ENCODE results near the gene MPP1.

The MPP1 gene

DNA sequence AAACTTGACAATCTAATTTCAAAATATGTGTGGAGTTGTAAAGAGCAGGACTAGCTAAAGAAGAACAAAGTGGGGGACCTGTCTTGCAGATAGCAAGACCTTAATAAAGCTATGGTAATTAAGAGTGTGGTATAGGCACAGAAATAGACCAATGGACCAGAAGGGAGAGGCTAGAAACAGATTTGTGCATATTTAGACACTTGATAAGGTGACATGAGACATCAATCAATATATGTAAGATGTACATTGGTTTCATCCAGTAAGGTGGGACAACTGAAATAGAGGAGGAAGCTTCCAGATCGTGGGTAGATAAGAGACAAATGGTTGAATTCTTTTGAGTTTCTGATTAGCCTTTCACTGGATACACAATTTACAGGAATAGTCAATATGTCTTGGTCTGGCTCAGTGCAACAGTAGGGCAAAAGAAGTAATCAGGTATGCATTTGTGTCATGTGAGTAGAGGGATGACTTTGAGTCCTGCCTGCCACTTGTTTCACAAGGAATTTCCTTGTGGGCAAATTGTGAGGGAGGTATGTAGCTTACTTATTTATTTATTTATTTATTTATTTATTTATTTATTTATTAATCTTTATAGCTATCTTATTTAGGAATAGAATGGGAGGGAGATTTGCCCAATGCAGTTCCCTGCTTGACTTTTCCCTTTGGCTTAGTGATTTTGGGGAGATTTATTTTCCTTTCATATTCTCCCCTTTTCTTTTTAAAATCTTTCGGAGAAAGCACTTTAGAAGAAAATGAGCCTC lies 7.2 kb upstream of the MPP1 start:
- no peak for DNase-seq (ENCODE audit: low read depth)

DNA sequence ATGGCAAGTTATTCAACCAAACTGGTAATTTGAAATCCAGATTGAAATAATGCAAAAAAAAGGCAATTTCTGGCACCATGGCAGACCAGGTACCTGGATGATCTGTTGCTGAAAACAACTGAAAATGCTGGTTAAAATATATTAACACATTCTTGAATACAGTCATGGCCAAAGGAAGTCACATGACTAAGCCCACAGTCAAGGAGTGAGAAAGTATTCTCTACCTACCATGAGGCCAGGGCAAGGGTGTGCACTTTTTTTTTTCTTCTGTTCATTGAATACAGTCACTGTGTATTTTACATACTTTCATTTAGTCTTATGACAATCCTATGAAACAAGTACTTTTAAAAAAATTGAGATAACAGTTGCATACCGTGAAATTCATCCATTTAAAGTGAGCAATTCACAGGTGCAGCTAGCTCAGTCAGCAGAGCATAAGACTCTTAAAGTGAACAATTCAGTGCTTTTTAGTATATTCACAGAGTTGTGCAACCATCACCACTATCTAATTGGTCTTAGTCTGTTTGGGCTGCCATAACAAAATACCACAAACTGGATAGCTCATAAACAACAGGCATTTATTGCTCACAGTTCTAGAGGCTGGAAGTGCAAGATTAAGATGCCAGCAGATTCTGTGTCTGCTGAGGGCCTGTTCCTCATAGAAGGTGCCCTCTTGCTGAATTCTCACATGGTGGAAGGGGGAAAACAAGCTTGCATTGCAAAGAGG lies 4.8 kb upstream of the MPP1 start:
- DNase-seq (ENCODE audit: low read depth), result no peak

DNA sequence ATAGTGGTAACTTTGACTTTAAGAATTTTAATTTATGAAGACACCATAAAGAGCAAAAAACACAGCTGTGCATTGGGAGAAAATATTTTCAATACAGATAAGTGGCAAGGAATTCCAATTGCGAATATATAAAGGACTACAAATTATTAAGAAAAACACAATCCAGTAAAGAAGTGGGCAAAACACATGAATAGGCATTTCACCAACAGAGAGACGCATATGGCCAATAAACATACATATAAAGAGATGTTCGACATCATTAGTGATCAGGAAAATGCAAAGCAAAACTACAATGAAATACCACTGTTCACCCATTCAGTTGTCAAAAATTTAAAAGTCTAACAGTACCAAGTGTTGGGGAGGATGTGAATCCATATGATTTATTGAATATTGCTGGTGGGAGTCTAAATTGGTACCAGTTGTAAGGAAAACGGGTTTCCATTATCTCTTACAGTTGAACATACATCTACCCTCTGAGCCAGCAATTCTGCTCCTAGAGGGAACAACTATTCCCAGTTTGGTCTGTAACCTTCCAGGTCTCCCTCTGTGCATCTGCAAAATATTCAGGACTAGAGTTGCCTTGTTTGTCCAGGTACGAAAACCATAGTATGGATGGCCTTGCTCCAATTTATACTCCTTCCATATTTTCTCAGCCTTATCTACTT lies 1.7 kb upstream of the MPP1 start:
- no peak for DNase-seq (ENCODE audit: low read depth)

DNA sequence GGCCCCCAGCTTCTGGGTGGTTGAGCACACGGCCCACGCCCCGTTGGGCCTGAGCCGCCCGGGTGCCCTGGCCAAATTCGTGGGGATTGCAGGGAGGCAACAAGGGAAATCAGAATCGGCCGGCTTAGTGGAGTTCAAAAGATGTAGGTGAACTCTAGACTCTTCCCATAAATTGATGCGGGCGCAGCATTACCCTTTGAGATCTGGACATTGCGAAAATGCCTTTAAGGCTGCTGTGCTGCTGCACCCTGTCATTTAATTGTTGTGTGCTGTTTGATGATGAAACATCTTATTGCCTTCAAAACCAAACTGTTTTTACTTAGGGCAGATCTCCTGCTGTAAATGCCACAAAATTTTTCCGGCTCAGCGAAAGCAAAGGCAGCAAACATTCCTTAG lies 409 bp upstream of the MPP1 start:
- DNase-seq (ENCODE audit: low read depth), result no peak

DNA sequence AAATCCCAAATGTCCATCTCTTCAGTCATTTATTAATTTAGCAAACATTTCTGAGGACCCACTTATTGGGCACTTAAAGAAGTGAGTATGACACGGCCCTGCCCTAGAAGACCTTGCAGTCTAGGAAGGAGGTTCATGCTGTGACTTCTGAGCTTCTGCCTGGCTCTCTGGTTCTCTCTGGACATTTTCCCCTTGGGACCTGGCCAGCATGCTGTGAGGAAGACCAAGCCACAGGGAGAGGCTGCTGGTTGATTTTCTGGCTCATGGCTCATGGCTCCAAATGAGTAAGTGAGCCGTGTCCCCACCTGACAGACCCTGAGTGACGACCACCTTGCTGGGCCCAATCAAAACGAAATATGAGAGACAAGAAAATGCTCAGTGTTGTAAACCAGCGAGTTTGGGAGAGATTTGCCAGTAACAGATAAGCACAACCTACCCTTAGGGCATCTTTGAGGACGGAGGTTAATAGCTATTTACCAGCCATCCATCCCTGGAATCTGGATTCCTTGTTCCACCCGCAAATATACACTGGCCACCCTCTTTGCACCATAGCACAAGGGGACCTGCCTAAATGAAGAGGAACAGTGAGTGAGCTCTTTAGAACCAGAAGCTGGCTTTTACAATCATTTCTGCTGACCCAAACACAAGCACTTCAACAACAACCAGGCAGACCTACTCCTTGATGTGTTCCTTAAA lies 876 bp downstream of the MPP1 start:
- no peak for DNase-seq (ENCODE audit: low read depth)

DNA sequence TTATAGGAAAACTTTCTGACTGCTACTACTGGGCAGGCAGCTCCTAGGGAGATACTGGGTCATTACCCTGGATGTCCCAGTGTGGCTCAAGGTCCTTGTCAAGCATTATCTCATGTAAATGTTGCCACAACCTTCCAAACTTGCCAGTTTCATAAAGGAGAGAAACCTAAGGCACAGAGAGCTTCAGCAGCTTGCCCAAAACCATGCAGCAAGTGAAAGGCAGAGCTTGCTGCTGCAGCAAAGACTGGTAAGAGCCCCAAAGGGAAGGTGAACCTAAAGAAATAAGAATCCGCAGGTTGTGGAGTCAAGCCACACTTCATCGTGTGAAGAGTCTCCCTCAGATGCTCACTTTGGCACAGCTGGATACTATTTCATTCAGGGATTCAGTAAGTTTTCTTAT lies 2.3 kb downstream of the MPP1 start:
- no peak for DNase-seq (ENCODE audit: low read depth)

DNA sequence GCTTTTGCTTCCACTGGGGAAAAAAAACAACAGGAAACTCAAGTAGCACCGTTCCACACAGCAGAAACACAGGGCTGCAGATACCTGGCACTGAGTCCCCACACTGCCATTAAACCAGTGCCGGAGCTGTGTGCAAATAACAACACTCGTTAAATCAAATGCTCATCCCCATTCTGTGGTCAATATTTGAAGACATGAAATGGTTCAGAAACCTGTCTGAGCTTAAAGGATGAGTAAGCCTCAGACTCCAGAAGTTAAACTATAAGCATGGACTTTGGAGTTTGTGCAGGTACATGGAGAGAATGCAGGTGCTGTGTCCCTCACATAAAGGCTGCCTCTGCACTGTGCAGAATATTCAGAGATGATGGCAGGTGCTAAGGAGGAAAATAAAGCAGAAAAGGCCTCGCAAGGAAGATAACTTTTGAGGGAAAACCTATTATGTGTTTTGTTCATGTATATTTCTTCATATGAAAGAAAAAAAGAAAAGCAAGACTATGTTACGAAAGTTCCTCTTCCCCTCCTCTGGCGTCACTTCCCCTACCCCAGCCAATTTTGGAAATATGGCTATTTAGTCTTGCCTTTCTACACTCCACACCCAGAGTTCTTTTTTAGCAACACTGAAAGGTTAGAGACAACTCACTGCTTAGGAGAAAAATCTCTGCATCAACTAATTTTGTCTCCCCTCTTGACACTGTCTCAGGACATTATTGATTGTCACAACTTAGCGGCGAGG lies 4.6 kb downstream of the MPP1 start:
- DNase-seq (ENCODE audit: low read depth), result no peak

DNA sequence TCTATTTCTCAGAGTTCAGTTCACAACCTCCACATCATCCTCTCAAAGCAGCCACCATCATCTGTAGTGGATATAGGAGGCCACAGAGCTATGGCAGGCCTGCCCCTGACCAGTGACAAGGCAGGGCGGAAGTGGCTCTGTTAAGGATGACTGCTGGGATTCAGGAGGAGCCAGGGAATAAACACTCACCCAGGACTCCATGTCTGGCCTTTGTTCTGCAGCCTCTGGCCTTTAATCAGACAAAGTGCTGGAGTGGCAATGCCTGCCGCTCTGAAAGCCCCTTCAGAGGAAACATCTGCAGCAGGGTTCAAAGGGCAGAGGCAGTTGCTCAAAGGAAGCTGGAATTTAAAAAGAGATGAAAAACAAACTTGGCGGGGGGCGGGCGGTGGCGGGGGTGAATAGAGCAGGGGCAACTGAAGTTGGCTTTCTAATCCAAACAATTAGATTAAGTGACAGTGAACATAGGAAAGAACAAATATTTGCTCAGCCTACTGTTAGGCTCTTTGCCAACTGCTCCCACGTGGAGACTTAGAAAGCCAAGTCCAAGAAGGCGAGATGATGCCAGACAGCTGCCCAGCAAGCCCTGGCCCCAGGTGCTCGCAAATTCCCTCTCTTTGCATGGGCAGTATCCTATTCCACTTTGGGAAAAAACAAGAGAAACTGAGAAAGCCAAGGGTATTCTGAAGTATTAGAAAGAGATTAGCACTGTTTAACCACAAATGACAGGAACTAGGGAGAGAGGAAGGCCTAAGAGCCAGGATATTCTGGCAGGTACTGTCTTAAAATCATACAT lies 5.5 kb downstream of the MPP1 start:
- DNase-seq (ENCODE audit: low read depth), result no peak

DNA sequence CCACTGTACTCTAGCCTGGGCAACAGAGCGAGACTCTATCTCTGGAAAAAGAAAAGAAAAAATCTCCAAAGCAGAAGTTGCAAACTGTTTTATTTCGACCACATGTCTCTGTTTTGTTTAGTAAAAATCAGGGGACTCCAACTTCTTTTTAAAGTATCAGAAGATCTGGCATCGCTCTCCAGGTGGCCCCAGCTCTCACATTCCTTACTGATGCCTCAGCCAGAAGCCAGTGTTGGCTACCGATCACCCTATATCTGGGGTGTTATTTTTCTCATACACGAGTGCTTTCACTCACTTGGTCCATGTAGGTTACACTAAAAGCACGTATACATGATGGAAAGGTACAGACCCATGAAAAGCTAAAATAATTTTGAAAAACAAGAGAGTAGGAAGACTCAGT lies 8.3 kb downstream of the MPP1 start:
- DNase-seq (ENCODE audit: low read depth), result no peak

DNA sequence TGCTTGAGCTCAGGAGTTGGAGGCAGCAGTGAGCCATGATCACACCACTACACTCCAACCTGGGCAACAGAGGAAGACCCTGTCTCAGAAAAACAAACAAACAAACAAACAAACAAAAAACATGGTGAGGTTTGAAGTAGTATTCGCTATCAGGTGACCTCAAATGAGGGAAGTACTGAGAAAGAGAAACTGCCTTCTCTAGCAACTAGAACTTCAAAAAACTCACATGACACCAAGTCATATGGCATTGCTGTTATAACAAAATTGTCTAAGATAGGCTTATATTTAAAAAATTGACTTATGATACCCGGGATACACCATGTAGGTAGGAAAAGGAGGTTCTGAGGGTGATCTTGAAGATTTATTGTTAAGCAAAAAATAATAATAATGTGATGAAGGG lies 10.3 kb downstream of the MPP1 start:
- no peak for DNase-seq (ENCODE audit: low read depth)

DNA sequence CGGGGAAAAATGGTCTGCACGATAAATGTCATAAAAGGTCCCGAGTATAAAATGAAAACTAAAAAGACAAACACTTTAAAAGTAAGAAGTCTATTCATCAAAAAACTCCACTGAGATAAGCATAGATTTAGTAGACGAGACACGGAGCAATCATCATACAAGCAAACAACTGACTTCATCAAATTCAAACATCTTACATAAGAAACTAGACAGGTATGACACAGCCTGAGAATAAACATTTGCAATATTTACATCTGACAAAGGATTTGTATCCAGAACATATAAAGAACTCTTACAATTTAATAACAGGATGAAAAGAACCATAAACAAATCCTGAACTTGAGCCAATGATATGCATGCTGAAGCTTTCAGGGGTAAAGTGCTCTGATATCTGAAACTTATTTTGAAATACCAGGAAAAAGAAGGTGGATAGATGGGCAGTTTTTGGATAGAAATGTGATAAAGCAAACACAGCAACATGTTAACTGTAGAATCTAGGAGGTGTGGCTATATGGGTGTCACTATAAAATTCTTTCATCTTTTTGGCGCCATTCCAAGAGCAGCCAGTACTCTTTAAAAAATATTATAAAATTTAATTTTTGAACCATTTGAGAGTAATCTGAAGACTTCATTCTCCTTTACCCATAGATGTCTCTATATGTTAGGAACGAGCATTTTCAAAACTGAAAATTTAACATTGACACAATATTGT lies 12.0 kb downstream of the MPP1 start:
- DNase-seq (ENCODE audit: low read depth), result no peak

DNA sequence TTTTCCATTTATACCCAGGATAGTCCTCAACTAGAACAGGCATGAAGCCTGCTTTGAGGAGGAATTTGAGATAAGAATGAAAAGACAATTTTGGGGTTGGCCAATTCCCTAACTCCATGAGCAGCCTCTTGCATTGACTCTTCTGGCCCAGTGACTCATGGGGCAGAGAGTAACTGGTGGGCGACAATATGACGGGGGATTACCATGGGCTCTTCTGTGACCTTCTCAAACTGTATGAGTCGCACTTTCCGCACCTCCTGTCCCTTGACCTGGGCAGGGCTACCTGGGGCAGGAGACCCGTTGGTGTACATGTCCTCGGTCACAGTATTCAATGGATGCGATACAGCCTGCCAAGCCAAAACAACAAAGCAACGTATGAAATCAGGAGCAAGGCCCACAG lies 13.3 kb downstream of the MPP1 start:
- DNase-seq (ENCODE audit: low read depth), result no peak

DNA sequence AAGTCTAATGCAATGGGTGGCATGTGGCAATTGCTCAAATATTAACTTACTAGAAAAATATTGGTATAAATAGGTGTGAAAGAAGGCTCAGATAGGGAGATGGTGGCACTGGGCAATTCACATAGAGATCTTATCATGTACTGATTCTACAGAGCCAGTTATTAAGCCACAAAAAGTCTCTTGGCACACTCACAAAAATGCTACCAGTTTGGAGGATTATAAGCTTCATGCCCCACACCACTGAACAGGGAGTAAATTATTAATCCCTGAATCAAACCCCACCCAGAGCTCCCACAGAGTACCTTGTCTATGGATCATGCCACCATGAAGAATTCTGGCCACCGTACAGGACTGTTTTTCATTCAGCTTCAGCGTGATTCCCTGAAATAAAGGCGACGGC lies 13.8 kb downstream of the MPP1 start:
- DNase-seq (ENCODE audit: low read depth), result no peak

DNA sequence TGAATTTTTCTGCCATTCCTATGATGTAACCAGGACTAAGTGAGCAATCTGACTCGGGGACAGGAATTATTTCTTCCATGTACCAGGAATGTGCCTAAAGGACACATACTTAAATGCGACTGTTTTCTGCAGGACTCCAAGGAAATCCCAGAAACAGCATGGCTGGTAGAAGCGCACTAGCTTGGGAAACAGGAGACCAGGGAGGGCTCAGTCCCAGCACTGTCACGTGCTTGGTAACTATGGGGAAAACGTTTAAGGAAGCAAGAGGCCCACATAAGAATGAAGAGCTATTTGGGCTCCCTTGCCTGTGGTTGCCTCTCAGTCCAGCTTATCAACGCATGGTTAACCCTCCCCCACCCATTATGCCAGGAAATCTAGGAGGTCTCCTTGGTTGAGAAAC lies 19.6 kb downstream of the MPP1 start:
- no peak for DNase-seq (ENCODE audit: low read depth)

DNA sequence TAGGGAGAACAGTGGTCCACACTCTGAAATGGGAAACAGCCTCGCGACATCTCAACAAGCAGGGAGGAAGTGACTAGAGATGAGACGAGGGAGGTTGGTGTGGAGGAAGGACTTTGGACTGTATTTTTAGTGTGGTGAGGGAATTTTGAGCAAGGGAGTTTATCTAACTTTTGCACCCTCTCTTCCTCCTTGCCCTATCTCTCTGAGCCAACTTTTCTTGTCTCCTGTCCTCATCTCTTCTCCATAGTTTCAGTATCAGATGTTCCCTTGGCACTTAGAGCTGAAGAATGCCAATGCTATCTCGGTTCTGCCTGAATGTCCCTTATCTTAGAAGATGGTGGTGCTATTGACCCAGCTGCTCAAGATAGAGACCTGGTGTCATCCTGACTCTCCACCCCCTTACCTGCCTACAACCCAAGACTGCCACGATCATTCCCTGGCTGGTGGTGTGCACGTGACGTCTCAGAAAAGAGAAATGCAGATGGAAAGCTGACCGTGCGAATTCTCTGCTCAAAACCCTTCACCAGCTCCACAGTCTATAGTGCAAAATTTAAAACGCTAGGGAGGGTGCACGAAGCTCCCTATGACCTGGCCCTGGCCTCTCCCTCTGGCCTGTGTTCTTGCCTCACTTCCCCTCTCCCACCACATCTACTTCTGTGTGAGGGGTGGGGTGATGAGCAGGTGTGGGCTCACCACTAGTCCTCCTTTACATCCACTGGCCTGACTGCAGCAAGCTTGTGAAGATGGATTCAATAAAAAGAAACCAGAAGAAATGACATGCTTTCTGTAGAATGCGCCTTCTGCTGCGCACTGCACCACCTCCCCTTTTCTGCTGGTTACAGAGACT lies 20.9 kb downstream of the MPP1 start:
- no peak for DNase-seq (ENCODE audit: low read depth)

DNA sequence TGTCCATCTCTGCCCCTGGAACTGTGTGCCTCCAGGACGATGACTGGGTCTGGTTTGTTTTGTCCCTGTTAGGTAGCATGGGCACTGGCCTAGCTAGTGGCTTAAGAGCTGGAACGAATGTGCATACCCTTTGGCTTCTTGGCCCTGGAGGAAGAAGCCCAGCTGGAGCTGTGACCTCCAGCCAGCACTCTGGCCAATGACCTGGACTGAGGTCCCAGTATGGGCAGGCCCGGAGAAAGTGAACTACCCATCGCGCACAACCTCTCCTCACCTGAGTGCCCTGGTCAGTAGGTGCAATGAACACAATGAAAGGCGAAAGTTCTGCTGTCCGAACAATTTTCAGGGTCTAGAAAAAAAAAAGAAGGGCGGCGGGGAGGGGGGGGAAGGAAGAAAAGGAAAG lies 24.3 kb downstream of the MPP1 start:
- DNase-seq (ENCODE audit: low read depth), result no peak

DNA sequence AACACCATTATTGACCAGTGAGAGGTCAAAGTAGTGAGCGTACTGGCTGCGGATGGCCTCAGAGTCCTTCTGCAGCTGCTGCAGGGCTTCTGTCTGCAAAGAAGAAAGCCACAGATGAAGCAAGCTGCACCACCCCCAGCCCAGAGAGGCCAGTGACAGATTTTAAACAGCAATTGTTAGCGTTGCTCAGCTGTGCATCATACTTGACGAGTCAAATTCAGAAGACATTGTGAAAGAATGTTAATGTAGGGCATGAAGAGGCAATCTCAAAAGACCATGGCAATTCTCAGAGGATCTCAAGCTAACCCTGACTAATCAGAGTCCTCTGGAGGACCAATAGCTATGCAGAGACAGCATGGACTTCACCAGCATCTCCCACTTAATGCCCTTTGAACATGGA lies 26.0 kb downstream of the MPP1 start:
- DNase-seq (ENCODE audit: low read depth), result no peak

DNA sequence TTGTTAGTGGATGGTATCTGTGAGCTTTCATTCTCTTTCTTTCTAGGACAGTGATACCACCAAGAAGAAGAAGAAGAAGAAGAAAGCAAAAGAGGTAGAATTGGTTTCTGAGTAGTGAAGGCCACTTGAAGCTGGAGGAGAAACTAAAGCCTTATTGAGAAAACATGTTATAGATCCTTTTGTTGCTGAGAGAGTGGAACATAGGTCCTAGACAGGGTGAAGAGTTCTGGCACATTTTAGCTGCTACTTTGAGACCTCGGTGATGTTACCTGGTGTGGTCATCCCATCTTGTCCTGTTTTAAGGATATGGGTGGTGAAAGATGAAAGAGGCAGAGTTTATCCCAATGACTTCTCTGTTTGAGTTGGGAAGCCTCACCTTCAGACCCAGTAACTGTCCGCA lies 28.5 kb downstream of the MPP1 start:
- DNase-seq (ENCODE audit: low read depth), result no peak

All from stimulated activated CD8-positive, alpha-beta memory T cell treated with anti-CD3 and anti-CD28 coated beads, Interleukin-15, amount 100 ng/mL, for 1 hour (primary cell).